ENCODE data around the gene ARID1A.
"Not testable (repeated sequence)": the region's sequence is repeated elsewhere in the genome, so short reads cannot be mapped to it uniquely, and the experiment has no call there.

The ARID1A gene

GRCh38 chr1:26788836-26789611 is 93.2 kb downstream of the ARID1A start:
- DNase-seq, result peak; percentile 81 to 82

- no peak for DNase-seq
Observed at GRCh38 chr1:26789612-26789865, 93.7 kb downstream of the ARID1A start.

GRCh38 chr1:26789931-26790330 is 94.1 kb downstream of the ARID1A start:
- no peak for DNase-seq

- DNase-seq, result no peak
Observed at GRCh38 chr1:26790551-26790953, 94.7 kb downstream of the ARID1A start.

- peak; percentile 51 to 67 for DNase-seq
Observed at GRCh38 chr1:26791148-26791547, 95.3 kb downstream of the ARID1A start.

- DNase-seq, result peak in 1 of 2 donors; percentile 27
Observed at GRCh38 chr1:26791626-26792025, 95.8 kb downstream of the ARID1A start.

GRCh38 chr1:26792924-26793323 is 97.1 kb downstream of the ARID1A start:
- no peak for DNase-seq

- no peak for DNase-seq
Observed at GRCh38 chr1:26794391-26794790, 98.6 kb downstream of the ARID1A start.

GRCh38 chr1:26797627-26798026 is 101.8 kb downstream of the ARID1A start:
- DNase-seq, result no peak

- no peak for DNase-seq
Observed at GRCh38 chr1:26799479-26800142, 103.8 kb downstream of the ARID1A start.

GRCh38 chr1:26803932-26804331 is 108.1 kb downstream of the ARID1A start:
- not testable (repeated sequence) for DNase-seq

- peak; percentile 81 to 82 for DNase-seq
Observed at GRCh38 chr1:26810105-26810504, 114.3 kb downstream of the ARID1A start.

- no peak for DNase-seq
Observed at GRCh38 chr1:26811057-26811456, 115.2 kb downstream of the ARID1A start.

- DNase-seq, result peak in 1 of 2 donors; percentile 2
Observed at GRCh38 chr1:26811708-26812107, 115.9 kb downstream of the ARID1A start.

GRCh38 chr1:26814377-26814776 is 118.6 kb downstream of the ARID1A start:
- no peak for DNase-seq

- DNase-seq, result no peak
Observed at GRCh38 chr1:26814893-26815292, 119.1 kb downstream of the ARID1A start.

- peak; percentile 78 to 82 for DNase-seq
Observed at GRCh38 chr1:26820784-26821269, 125.0 kb downstream of the ARID1A start.

GRCh38 chr1:26822737-26823395 is 127.1 kb downstream of the ARID1A start:
- DNase-seq, result no peak

- no peak for DNase-seq
Observed at GRCh38 chr1:26824731-26825130, 128.9 kb downstream of the ARID1A start.

- DNase-seq, result peak; percentile 57 to 76
Observed at GRCh38 chr1:26826261-26827105, 130.7 kb downstream of the ARID1A start, which contains the start of gene ZDHHC18. ZDHHC18 (plus strand) TSS chr1:26826688; CDS start chr1:26826805, 117 bp downstream.

GRCh38 chr1:26827106-26827604 is 131.3 kb downstream of the ARID1A start:
- DNase-seq, result no peak

GRCh38 chr1:26827663-26828062 is 131.8 kb downstream of the ARID1A start:
- DNase-seq, result no peak

Measured in inflammatory macrophage (primary cell).